ENCODE measurements around the gene PTPRJ.

PTPRJ gene

GRCh38 chr11:47989779-47990178 is 9.4 kb downstream of the PTPRJ start:
- no peaks in the 10 kb centered on the region for H3K36me3 ChIP-seq (ENCODE audit: insufficient read depth, low read length)
- H3K27me3 ChIP-seq (ENCODE audit: insufficient read depth, low read length, poor library complexity, severe bottlenecking), result no peaks in the 10 kb centered on the region
- H3K9ac ChIP-seq (ENCODE audit: low read depth, low read length, poor library complexity, severe bottlenecking), result no peak overlapping the region
- no peak overlapping the region for H3K4me2 ChIP-seq (ENCODE audit: low read depth, low read length, poor library complexity, severe bottlenecking)
- no peaks in the 10 kb centered on the region for H3K9me2 ChIP-seq (replicated peaks; ENCODE audit: low read depth, low read length)
- no peaks in the 10 kb centered on the region for H3F3A ChIP-seq (ENCODE audit: low read depth)
- H2AFZ ChIP-seq (ENCODE audit: low read length), result no peak overlapping the region
- no peaks in the 10 kb centered on the region for H4K20me1 ChIP-seq (ENCODE audit: insufficient read depth, low read length, poor library complexity, severe bottlenecking)
- H3K4me3 ChIP-seq (ENCODE audit: low read length, poor library complexity, severe bottlenecking), result no peak overlapping the region
- peaks cover 7% of the 10 kb centered on the region for H3K4me1 ChIP-seq (ENCODE audit: insufficient read depth, low read length, poor library complexity, severe bottlenecking)
- H3K79me2 ChIP-seq (ENCODE audit: insufficient read depth, low read length), result no peaks in the 10 kb centered on the region
- TF ChIP-seq EZH2phosphoT487 (IDR thresholded peaks at IDR 0.05; ENCODE audit: borderline replicate concordance), result no peak
- no peak for TF ChIP-seq CTCF (conservative IDR thresholded peaks at IDR 0.05; ENCODE audit: low read length)
- no peaks in the 10 kb centered on the region for H3K9me3 ChIP-seq (ENCODE audit: insufficient read depth, low read depth, low read length)

DNA sequence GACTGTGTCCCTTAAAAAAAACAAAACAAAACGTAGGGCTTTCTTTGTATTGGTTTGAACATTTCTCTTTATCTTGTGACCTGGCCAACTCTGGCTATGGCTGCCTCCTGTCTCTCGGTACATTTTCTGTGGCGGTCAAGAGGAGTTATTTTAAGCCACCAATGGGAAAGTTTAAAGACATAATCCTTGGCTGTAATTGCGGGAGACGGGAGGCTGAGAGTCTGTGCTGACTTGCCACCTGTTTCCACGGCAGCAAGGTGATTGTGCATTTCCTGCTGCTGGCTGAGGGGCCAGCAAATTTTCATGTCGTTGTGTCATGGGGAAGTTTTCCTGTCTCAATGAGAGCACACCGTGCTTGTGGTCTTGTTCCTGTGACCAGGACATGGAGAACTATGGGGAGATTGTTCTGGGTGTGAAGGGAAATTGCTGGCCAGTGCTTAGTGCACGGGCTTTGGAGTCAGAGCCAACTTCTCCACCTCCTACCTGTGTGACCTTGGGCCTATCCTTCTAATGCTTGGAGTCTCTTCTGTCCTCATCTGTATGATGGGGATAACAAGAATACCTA is 11.0 kb downstream of the PTPRJ start:
- H3K9ac ChIP-seq (ENCODE audit: low read depth, low read length, poor library complexity, severe bottlenecking), result no peak overlapping the region
- no peak overlapping the region for H3K4me3 ChIP-seq (ENCODE audit: low read length, poor library complexity, severe bottlenecking)

DNA sequence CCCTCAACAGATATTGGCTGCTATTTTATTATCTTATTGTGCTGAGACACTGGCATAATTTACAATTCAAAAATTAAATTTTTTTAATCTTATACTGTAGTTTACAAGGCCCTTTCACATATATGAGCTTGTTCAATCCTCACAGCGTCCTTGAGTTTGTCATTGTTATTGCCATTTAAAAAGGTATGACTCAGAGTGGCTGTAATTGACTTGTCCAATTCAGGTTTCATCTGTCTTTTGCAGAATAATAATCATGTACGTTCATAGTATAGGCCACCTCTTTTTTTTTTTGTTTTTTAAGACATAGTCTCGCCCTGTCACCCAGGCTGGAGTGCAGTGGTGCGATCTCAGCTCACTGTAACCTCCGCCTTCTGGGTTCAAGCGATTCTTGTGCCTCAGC is 11.5 kb downstream of the PTPRJ start:
- H3K27me3 ChIP-seq (ENCODE audit: insufficient read depth, low read length, poor library complexity, severe bottlenecking), result no peaks in the 10 kb centered on the region
- TF ChIP-seq CTCF (conservative IDR thresholded peaks at IDR 0.05; ENCODE audit: low read length) (no peak), EZH2phosphoT487 (IDR thresholded peaks at IDR 0.05; ENCODE audit: borderline replicate concordance) (no peak)
- no peaks in the 10 kb centered on the region for H3K36me3 ChIP-seq (ENCODE audit: insufficient read depth, low read length)
- H3K4me3 ChIP-seq (ENCODE audit: low read length, poor library complexity, severe bottlenecking), result no peak overlapping the region
- peaks cover 7% of the 10 kb centered on the region for H3K4me1 ChIP-seq (ENCODE audit: insufficient read depth, low read length, poor library complexity, severe bottlenecking)
- no peak overlapping the region; the same call in 1 of the 2 replicates for H2AFZ ChIP-seq (ENCODE audit: low read length)
- H3K4me2 ChIP-seq (ENCODE audit: low read depth, low read length, poor library complexity, severe bottlenecking), result no peak overlapping the region
- H3K9ac ChIP-seq (ENCODE audit: low read depth, low read length, poor library complexity, severe bottlenecking), result no peak overlapping the region
- no peaks in the 10 kb centered on the region for H3K9me2 ChIP-seq (replicated peaks; ENCODE audit: low read depth, low read length)
- H3F3A ChIP-seq (ENCODE audit: low read depth), result no peaks in the 10 kb centered on the region
- H4K20me1 ChIP-seq (ENCODE audit: insufficient read depth, low read length, poor library complexity, severe bottlenecking), result no peaks in the 10 kb centered on the region
- no peaks in the 10 kb centered on the region for H3K79me2 ChIP-seq (ENCODE audit: insufficient read depth, low read length)
- H3K9me3 ChIP-seq (ENCODE audit: insufficient read depth, low read depth, low read length), result no peaks in the 10 kb centered on the region

More for the DNA sequence above, 11.0 kb downstream of the PTPRJ start:
- Histone ChIP-seq H3K9me3 (ENCODE audit: insufficient read depth, low read depth, low read length) (no peaks in the 10 kb centered on the region), H3K27me3 (ENCODE audit: insufficient read depth, low read length, poor library complexity, severe bottlenecking) (no peaks in the 10 kb centered on the region), H3K4me1 (ENCODE audit: insufficient read depth, low read length, poor library complexity, severe bottlenecking) (peaks cover 7% of the 10 kb centered on the region), H3K4me2 (ENCODE audit: low read depth, low read length, poor library complexity, severe bottlenecking) (peak overlapping the region; percentile 11), H3F3A (ENCODE audit: low read depth) (no peaks in the 10 kb centered on the region), H2AFZ (ENCODE audit: low read length) (peak overlapping the region; percentile 34; the same call in 1 of the 2 replicates), H3K9me2 (replicated peaks; ENCODE audit: low read depth, low read length) (no peaks in the 10 kb centered on the region), H3K36me3 (ENCODE audit: insufficient read depth, low read length) (no peaks in the 10 kb centered on the region), H3K79me2 (ENCODE audit: insufficient read depth, low read length) (no peaks in the 10 kb centered on the region), H4K20me1 (ENCODE audit: insufficient read depth, low read length, poor library complexity, severe bottlenecking) (no peaks in the 10 kb centered on the region)
- TF ChIP-seq EZH2phosphoT487 (IDR thresholded peaks at IDR 0.05; ENCODE audit: borderline replicate concordance) (no peak), CTCF (conservative IDR thresholded peaks at IDR 0.05; ENCODE audit: low read length) (no peak)

Measured in Loucy (cell line).